Neural progenitor cell (in vitro differentiated cells): ENCODE data around the gene BFAR.

Experiments used
- CTCF ChIP-seq: fragments of 200-600 bp; sonication (generic); IDR thresholded peaks from 2 replicates; pipeline ENCODE4 v1.5.1; 2017; ENCODE audit warnings: antibody characterized with exemption, mild to moderate bottlenecking
- EZH2 ChIP-seq: fragments of 200-600 bp; sonication (generic); IDR thresholded peaks from 2 replicates; pipeline ENCODE4 v1.6.1; 2017; ENCODE audit warnings: antibody characterized with exemption, mild to moderate bottlenecking, moderate library complexity

- TF ChIP-seq CTCF (no peak), EZH2 (no peak)
These were observed 24.6 kb upstream of the BFAR start for GRCh38 chr16:14608111-14608566.
